Measurements from ENCODE around the gene COL18A1.
"Not testable (repeated sequence)": the region's sequence is repeated elsewhere in the genome, so short reads cannot be mapped to it uniquely, and the experiment has no call there.

The COL18A1 gene

DNA sequence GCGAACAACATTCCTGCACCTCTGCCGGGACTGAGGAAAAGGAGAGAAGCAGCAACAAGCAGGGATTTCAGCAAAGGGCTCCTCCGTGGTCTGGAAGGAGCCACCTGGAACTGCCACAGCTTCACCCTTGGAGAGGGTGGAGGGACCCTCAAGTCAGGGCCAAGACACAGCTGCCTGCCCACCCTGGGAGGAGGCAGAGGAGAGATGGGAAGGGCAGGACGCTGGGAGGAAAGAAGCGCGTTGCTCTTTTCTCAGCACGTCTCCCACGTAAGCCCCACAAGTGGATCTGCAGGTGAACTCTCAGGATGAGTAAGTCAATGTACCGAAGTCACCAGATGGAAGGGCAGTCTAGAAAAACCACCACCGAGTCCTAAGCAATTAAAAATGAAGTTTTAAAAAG lies 97.6 kb downstream of the COL18A1 start:
- Histone ChIP-seq H3K4me3 (ENCODE audit: low read length in 2 of 2) (no peak overlapping the region), H3K27ac (ENCODE audit: low read length) (no peak overlapping the region), H3K36me3 (ENCODE audit: control insufficient read depth in 2 of 2, insufficient read depth in 2 of 2, low read length in 2 of 2) (peaks cover 0 to 2% of the 10 kb centered on the region in 2 donors), H3K9ac (ENCODE audit: low read length in 2 of 2) (no peak overlapping the region), H3K9me3 (ENCODE audit: control insufficient read depth in 2 of 2, low read length in 2 of 2) (no peaks in the 10 kb centered on the region), H3K4me1 (ENCODE audit: control insufficient read depth, insufficient read depth, low read length) (no peaks in the 10 kb centered on the region), H3K27me3 (ENCODE audit: control insufficient read depth in 1 of 2, insufficient read depth in 2 of 2, low read length in 2 of 2) (peaks cover 0 to 2% of the 10 kb centered on the region in 2 donors)

DNA sequence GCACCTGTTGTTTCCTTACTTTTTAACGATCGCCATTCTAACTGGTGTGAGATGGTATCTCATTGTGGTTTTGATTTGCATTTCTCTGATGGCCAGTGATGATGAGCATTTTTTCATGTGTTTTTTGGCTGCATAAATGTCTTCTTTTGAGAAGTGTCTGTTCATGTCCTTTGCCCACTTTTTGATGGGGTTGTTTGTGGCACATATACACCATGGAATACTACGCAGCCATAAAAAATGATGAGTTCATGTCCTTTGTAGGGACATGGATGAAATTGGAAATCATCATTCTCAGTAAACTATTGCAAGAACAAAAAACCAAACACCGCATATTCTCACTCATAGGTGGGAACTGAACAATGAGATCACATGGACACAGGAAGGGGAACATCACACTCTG lies 98.3 kb downstream of the COL18A1 start:
- not testable (repeated sequence) for H3K36me3 ChIP-seq (ENCODE audit: control insufficient read depth in 2 of 2, insufficient read depth in 2 of 2, low read length in 2 of 2); H3K4me3 ChIP-seq (ENCODE audit: low read length in 2 of 2); H3K9me3 ChIP-seq (ENCODE audit: control insufficient read depth in 2 of 2, low read length in 2 of 2); H3K27ac ChIP-seq (ENCODE audit: low read length); H3K27me3 ChIP-seq (ENCODE audit: control insufficient read depth in 1 of 2, insufficient read depth in 2 of 2, low read length in 2 of 2); H3K9ac ChIP-seq (ENCODE audit: low read length in 2 of 2); H3K4me1 ChIP-seq (ENCODE audit: control insufficient read depth, insufficient read depth, low read length)

GRCh38 chr21:45504021-45504515 lies 99.1 kb downstream of the COL18A1 start:
- H3K27ac ChIP-seq (ENCODE audit: low read length): no peak overlapping the region
- H3K9ac ChIP-seq (ENCODE audit: low read length in 2 of 2): no peak overlapping the region
- no peaks in the 10 kb centered on the region for H3K9me3 ChIP-seq (ENCODE audit: control insufficient read depth in 2 of 2, low read length in 2 of 2)
- H3K4me3 ChIP-seq (ENCODE audit: low read length in 2 of 2): no peak overlapping the region
- H3K27me3 ChIP-seq (ENCODE audit: control insufficient read depth in 1 of 2, insufficient read depth in 2 of 2, low read length in 2 of 2): no peaks in the 10 kb centered on the region
- H3K4me1 ChIP-seq (ENCODE audit: control insufficient read depth, insufficient read depth, low read length): no peaks in the 10 kb centered on the region
- H3K36me3 ChIP-seq (ENCODE audit: control insufficient read depth in 2 of 2, insufficient read depth in 2 of 2, low read length in 2 of 2): no peaks in the 10 kb centered on the region

GRCh38 chr21:45504516-45505415 lies 99.8 kb downstream of the COL18A1 start:
- H3K27me3 ChIP-seq (ENCODE audit: control insufficient read depth in 1 of 2, insufficient read depth in 2 of 2, low read length in 2 of 2): no peaks in the 10 kb centered on the region
- H3K9ac ChIP-seq (ENCODE audit: low read length in 2 of 2): no peak overlapping the region
- H3K36me3 ChIP-seq (ENCODE audit: control insufficient read depth in 2 of 2, insufficient read depth in 2 of 2, low read length in 2 of 2): no peaks in the 10 kb centered on the region
- H3K9me3 ChIP-seq (ENCODE audit: control insufficient read depth in 2 of 2, low read length in 2 of 2): no peaks in the 10 kb centered on the region
- no peak overlapping the region for H3K27ac ChIP-seq (ENCODE audit: low read length)
- no peak overlapping the region for H3K4me3 ChIP-seq (ENCODE audit: low read length in 2 of 2)
- H3K4me1 ChIP-seq (ENCODE audit: control insufficient read depth, insufficient read depth, low read length): no peaks in the 10 kb centered on the region

- H3K27me3 ChIP-seq (ENCODE audit: control insufficient read depth in 1 of 2, insufficient read depth in 2 of 2, low read length in 2 of 2): no peaks in the 10 kb centered on the region
- no peak overlapping the region for H3K9ac ChIP-seq (ENCODE audit: low read length in 2 of 2)
Measured at GRCh38 chr21:45505416-45506021, 100.6 kb downstream of the COL18A1 start.

GRCh38 chr21:45506241-45506817 lies 101.4 kb downstream of the COL18A1 start:
- Histone ChIP-seq H3K27me3 (ENCODE audit: control insufficient read depth in 1 of 2, insufficient read depth in 2 of 2, low read length in 2 of 2) (no peaks in the 10 kb centered on the region), H3K36me3 (ENCODE audit: control insufficient read depth in 2 of 2, insufficient read depth in 2 of 2, low read length in 2 of 2) (no peaks in the 10 kb centered on the region), H3K4me3 (ENCODE audit: low read length in 2 of 2) (no peak overlapping the region), H3K9ac (ENCODE audit: low read length in 2 of 2) (no peak overlapping the region), H3K27ac (ENCODE audit: low read length) (no peak overlapping the region), H3K9me3 (ENCODE audit: control insufficient read depth in 2 of 2, low read length in 2 of 2) (no peaks in the 10 kb centered on the region), H3K4me1 (ENCODE audit: control insufficient read depth, insufficient read depth, low read length) (no peaks in the 10 kb centered on the region)

More at GRCh38 chr21:45505416-45506021, 100.6 kb downstream of the COL18A1 start:
- H3K27ac ChIP-seq (ENCODE audit: low read length): no peak overlapping the region
- no peak overlapping the region for H3K4me3 ChIP-seq (ENCODE audit: low read length in 2 of 2)
- no peaks in the 10 kb centered on the region for H3K9me3 ChIP-seq (ENCODE audit: control insufficient read depth in 2 of 2, low read length in 2 of 2)
- H3K36me3 ChIP-seq (ENCODE audit: control insufficient read depth in 2 of 2, insufficient read depth in 2 of 2, low read length in 2 of 2): no peaks in the 10 kb centered on the region
- H3K4me1 ChIP-seq (ENCODE audit: control insufficient read depth, insufficient read depth, low read length): no peaks in the 10 kb centered on the region

DNA sequence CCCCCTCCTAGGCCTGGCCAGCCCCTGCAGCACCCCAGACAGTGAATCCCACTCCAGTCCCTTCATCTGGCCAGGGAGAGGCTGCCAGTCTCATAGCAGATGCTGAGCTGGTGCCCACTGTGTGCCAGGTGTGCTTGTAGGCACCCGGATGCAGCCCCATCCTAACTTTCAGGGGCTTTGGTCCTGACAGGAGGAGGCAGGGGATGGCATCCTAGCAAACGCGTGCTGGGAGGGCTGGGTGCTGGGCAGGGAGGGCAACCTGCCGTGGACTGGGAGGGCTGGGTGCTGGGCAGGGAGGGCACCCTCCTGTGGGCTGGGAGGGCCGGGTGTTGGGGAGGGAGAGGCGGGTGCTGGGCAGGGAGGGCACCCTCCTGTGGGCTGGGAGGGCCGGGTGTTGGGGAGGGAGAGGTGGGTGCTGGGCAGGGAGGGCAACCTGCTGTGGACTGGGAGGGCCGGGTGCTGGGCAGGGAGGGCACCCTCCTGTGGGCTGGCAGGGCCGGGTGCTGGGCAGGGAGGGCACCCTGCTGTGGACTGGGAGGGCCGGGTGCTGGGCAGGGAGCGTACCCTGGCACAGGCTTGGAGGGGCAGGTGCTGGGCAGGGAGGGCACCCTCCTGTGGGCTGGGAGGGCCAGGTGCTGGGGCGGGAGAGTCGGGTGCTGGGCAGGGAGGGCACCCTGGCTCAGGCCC lies 102.0 kb downstream of the COL18A1 start:
- H3K27ac ChIP-seq (ENCODE audit: low read length): no peak overlapping the region
- H3K4me3 ChIP-seq (ENCODE audit: low read length in 2 of 2): no peak overlapping the region
- no peak overlapping the region for H3K9ac ChIP-seq (ENCODE audit: low read length in 2 of 2)
- no peaks in the 10 kb centered on the region for H3K36me3 ChIP-seq (ENCODE audit: control insufficient read depth in 2 of 2, insufficient read depth in 2 of 2, low read length in 2 of 2)
- H3K4me1 ChIP-seq (ENCODE audit: control insufficient read depth, insufficient read depth, low read length): no peaks in the 10 kb centered on the region
- H3K27me3 ChIP-seq (ENCODE audit: control insufficient read depth in 1 of 2, insufficient read depth in 2 of 2, low read length in 2 of 2): no peaks in the 10 kb centered on the region
- H3K9me3 ChIP-seq (ENCODE audit: control insufficient read depth in 2 of 2, low read length in 2 of 2): no peaks in the 10 kb centered on the region

DNA sequence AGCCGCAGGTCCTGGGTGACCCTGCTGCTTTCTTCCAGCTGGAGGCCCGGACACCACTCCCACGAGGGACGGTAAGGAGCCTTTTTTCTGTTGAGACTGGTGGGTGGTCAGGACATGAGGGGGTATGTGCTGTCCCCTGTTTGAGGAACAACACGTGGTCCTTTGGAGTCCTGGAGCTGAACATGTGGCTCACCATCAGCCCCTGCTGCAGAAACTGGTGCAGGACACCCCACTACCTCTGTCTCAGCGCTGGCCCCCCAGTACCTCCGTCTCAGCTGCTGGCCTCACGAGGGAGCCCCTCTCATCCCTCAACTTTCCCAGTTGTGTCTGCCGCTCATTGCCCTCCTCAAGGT lies 102.5 kb downstream of the COL18A1 start:
- no peaks in the 10 kb centered on the region for H3K4me1 ChIP-seq (ENCODE audit: control insufficient read depth, insufficient read depth, low read length)
- no peaks in the 10 kb centered on the region for H3K9me3 ChIP-seq (ENCODE audit: control insufficient read depth in 2 of 2, low read length in 2 of 2)
- no peak overlapping the region for H3K9ac ChIP-seq (ENCODE audit: low read length in 2 of 2)
- no peaks in the 10 kb centered on the region for H3K36me3 ChIP-seq (ENCODE audit: control insufficient read depth in 2 of 2, insufficient read depth in 2 of 2, low read length in 2 of 2)
- H3K27me3 ChIP-seq (ENCODE audit: control insufficient read depth in 1 of 2, insufficient read depth in 2 of 2, low read length in 2 of 2): no peaks in the 10 kb centered on the region
- no peak overlapping the region for H3K4me3 ChIP-seq (ENCODE audit: low read length in 2 of 2)
- H3K27ac ChIP-seq (ENCODE audit: low read length): no peak overlapping the region

DNA sequence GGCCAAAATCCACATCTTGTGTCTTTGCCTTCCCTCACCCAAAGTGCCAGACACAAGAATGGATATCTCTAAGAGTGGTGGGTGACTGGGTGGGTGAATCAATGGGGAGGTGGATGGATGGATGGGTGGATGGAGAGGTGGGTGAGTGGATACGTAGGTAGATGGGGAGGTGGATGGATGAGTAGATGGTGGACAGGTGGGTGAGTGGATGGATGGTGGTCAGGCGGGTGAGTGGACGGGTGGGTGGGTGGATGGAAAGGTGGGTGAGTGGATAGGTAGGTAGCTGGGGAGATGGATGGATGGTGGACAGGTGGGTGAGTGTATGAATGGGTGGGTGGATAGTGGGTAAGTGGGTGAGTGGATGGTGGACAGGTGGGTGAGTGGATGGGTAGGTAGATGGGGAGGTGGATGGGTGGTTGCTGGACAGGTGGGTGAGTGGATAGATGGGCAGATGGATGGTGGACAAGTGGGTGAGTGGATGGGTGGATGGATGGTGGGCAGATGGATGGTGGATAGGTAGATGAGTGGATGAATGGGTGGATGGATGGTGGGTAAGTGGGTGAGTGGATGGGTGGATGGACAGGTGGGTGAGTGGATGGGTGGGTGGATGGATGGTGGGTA lies 103.0 kb downstream of the COL18A1 start:
- Histone ChIP-seq H3K36me3 (ENCODE audit: control insufficient read depth in 2 of 2, insufficient read depth in 2 of 2, low read length in 2 of 2) (no peaks in the 10 kb centered on the region), H3K27ac (ENCODE audit: low read length) (no peak overlapping the region), H3K9me3 (ENCODE audit: control insufficient read depth in 2 of 2, low read length in 2 of 2) (no peaks in the 10 kb centered on the region), H3K4me1 (ENCODE audit: control insufficient read depth, insufficient read depth, low read length) (no peaks in the 10 kb centered on the region), H3K9ac (ENCODE audit: low read length in 2 of 2) (no peak overlapping the region), H3K27me3 (ENCODE audit: control insufficient read depth in 1 of 2, insufficient read depth in 2 of 2, low read length in 2 of 2) (no peaks in the 10 kb centered on the region), H3K4me3 (ENCODE audit: low read length in 2 of 2) (no peak overlapping the region)

Data from stomach smooth muscle (tissue), 2 donors.